ENCODE results near the gene AMBP. TPM values are rescaled to one million over a fixed set of nuclear protein-coding genes. Genes with fewer than 3 reads are reported as not detected.

Gene AMBP
- total and polyA plus RNA-seq, 2 of the 13 experiments (the other 11 are each of a cell fraction or from before 2014, with no cell fraction given), result 1,510 to 2,580 TPM

DNA sequence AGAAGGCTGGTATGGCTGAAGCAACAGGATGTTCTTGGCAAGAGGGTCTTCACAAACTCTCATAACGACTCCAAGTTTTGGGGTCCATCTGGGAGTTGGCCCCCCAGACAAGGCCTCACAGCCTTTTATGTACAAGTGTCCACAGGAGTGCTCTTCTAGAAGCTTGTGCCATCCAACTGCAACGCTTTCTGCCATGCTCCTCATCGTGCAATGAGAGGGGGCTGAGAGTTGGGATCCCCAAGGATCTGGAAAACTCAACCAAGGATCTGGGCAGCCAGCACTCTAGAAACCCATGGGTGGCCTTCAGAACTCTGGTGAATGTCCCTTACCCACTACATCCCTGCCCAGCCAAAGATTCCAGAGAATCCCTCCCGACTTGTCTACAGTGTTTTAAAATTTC, 8.5 kb upstream of the AMBP start:
- Histone ChIP-seq H3K27me3 (ENCODE audit: control insufficient read depth in 1 of 2, insufficient read depth in 2 of 2, low read length in 2 of 2) (no peaks in the 10 kb centered on the region), H3K79me2 (ENCODE audit: insufficient read depth, low read length) (no peaks in the 10 kb centered on the region), H3K9me3 (ENCODE audit: low read length) (no peaks in the 10 kb centered on the region), H3K27ac (ENCODE audit: extremely low read length, insufficient read depth, low read length) (no peak overlapping the region), H3K4me1 (ENCODE audit: insufficient read depth, low read length) (peaks cover 50% of the 10 kb centered on the region), H3K36me3 (replicated peaks in 1 of 2; ENCODE audit: control insufficient read depth in 1 of 2, insufficient read depth in 2 of 2, low read length in 2 of 2) (no peaks in the 10 kb centered on the region), H3K4me2 (ENCODE audit: low read depth, low read length) (no peak overlapping the region), H2AFZ (ENCODE audit: low read length) (no peak overlapping the region), H3K4me3 (replicated peaks in 1 of 3; ENCODE audit: insufficient read depth in 1 of 3, low read depth in 2 of 3, low read length in 3 of 3) (no peak overlapping the region), H3K9ac (ENCODE audit: insufficient read depth, low read depth, low read length) (no peak overlapping the region), H4K20me1 (ENCODE audit: insufficient read depth, low read length) (no peaks in the 10 kb centered on the region)
- BruUV-seq (replicated peaks), result no TSS peak
- intact Hi-C loops (cut with micrococcal nuclease; ENCODE audit: unreplicated experiment), result no loop called here
- ATAC-seq (no peak), DNase-seq (ENCODE audit: low spot score) (no peak), FAIRE-seq (no peak)
- no peak for TF ChIP-seq ZNF7 (CRISPR knock-in tag; IDR thresholded peaks at IDR 0.05)
- TF ChIP-seq, protein P1, sequence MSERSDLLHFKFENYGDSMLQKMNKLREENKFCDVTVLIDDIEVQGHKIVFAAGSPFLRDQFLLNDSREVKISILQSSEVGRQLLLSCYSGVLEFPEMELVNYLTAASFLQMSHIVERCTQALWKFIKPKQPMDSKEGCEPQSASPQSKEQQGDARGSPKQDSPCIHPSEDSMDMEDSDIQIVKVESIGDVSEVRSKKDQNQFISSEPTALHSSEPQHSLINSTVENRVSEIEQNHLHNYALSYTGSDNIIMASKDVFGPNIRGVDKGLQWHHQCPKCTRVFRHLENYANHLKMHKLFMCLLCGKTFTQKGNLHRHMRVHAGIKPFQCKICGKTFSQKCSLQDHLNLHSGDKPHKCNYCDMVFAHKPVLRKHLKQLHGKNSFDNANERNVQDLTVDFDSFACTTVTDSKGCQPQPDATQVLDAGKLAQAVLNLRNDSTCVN (CRISPR knock-in tag; IDR thresholded peaks at IDR 0.05; ENCODE audit: borderline replicate concordance), result no peak
- in situ Hi-C loops (cut with HindIII; ENCODE audit: extremely low pct_ligation_motif_present, low pct_unique_long_range_greater_than_20kb), result no loop called here
- CTCF ChIA-PET (ENCODE audit: low intra/inter-chr PET ratio, low total read pairs), result no interaction called here
- WGBS (ENCODE audit: low lambda C conversion rate), result 77% methylated on average over 4 of the region's 4 CpGs
- POLR2A ChIA-PET, result interaction anchor here (2.6 kb wide), 1 partner anchor 13 kb away, joined by 8 read pairs; the partner anchor contains the start of gene KIF12

DNA sequence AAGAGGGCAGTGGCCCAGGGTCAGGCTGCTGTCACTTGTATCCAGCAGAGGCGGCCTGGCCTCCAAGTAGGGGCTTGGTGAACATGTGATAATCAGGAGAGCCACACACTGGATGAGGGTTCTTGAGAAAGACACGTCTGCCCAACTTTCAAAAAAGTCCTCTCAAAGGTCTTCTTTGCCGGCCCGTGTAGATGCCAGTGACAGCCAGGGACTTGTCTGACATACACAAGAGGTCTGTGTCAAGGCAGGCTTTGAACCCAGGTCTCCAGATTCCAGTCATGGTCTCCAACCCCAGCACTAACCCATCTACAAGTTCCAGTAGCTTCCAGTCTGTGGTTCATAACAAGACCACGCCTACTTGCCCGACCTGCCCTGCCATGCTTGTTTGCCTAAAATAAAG, 7.9 kb upstream of the AMBP start:
- ATAC-seq (no peak), FAIRE-seq (no peak), DNase-seq (ENCODE audit: low spot score) (no peak)
- no peak for TF ChIP-seq ELF4 (CRISPR knock-in tag; IDR thresholded peaks at IDR 0.05; ENCODE audit: borderline replicate concordance)
- TF ChIP-seq RELA (CRISPR knock-in tag; IDR thresholded peaks at IDR 0.05), result no peak
- 0 out of 2 replicates have a peak, but pooled peaks have one; percentile 37 for TF ChIP-seq ZNF644 (CRISPR knock-in tag; IDR thresholded peaks at IDR 0.05; ENCODE audit: low read depth)
- BruUV-seq (replicated peaks), result no TSS peak
- Histone ChIP-seq H3K27me3 (ENCODE audit: control insufficient read depth in 1 of 2, insufficient read depth in 2 of 2, low read length in 2 of 2) (no peaks in the 10 kb centered on the region), H3K9ac (ENCODE audit: insufficient read depth, low read depth, low read length) (no peak overlapping the region), H3K36me3 (replicated peaks in 1 of 2; ENCODE audit: control insufficient read depth in 1 of 2, insufficient read depth in 2 of 2, low read length in 2 of 2) (no peaks in the 10 kb centered on the region), H3K9me3 (ENCODE audit: low read length) (no peaks in the 10 kb centered on the region), H3K27ac (ENCODE audit: extremely low read length, insufficient read depth, low read length) (no peak overlapping the region), H3K4me3 (replicated peaks in 1 of 3; ENCODE audit: insufficient read depth in 1 of 3, low read depth in 2 of 3, low read length in 3 of 3) (no peak overlapping the region), H3K4me2 (ENCODE audit: low read depth, low read length) (no peak overlapping the region), H4K20me1 (ENCODE audit: insufficient read depth, low read length) (no peaks in the 10 kb centered on the region), H3K4me1 (ENCODE audit: insufficient read depth, low read length) (peaks cover 56% of the 10 kb centered on the region), H3K79me2 (ENCODE audit: insufficient read depth, low read length) (no peaks in the 10 kb centered on the region), H2AFZ (ENCODE audit: low read length) (no peak overlapping the region)
- ChIA-PET CTCF (ENCODE audit: low intra/inter-chr PET ratio, low total read pairs) (no interaction called here), POLR2A (interaction anchor here (1.3 to 2.6 kb wide), 2 partner anchors 13 to 22 kb away, joined by 3 to 8 read pairs; partner anchors contain the start of gene KIF12)
- in situ Hi-C loops (cut with HindIII; ENCODE audit: extremely low pct_ligation_motif_present, low pct_unique_long_range_greater_than_20kb) (no loop called here), intact Hi-C loops (cut with micrococcal nuclease; ENCODE audit: unreplicated experiment) (no loop called here)
- 79% methylated on average over 5 of the region's 6 CpGs for WGBS (ENCODE audit: low lambda C conversion rate)
